HepG2 (cell line): Measurements from ENCODE around the gene ZCCHC24. TPM values are rescaled to one million over a fixed set of nuclear protein-coding genes. Genes with fewer than 3 reads are reported as not detected.

Experiments used
- ATAC-seq: fragments of 200-7000 bp; cut with Tn5 transposase; 3 replicates; pipeline ENCODE4 v1.9.1; 2020; ENCODE audit warnings: mild to moderate bottlenecking, moderate library complexity
- BruUV-seq: library from RNA; stranded (reverse); fragments of 400-500 nt; replicated peaks from 2 replicates; lab custom pipeline; 2021; lab: Mats Ljungman, UMichigan
- CTCF ChIA-PET: fragments of 300-600 bp; formaldehyde crosslinking; extraction: SDS; loops from one replicate; lab custom pipeline; 2021; ENCODE audit warnings: low total read pairs, inconsistent platforms, low intra/inter-chr PET ratio; lab: Yijun Ruan, JAX
- POLR2A ChIA-PET: fragments of 350-600 bp; sonication (Branson Sonifier 250); formaldehyde crosslinking; loops from one replicate; lab custom pipeline; 2020; ENCODE audit warnings: antibody characterized with exemption, inconsistent platforms; lab: Yijun Ruan, JAX
- DNase-seq: peaks from one replicate; pipeline ENCODE4 v3.0.0-alpha.2; 2015; ENCODE audit warnings: low spot score
- FAIRE-seq: peaks from 3 replicates; lab custom pipeline; 2011; peaks lifted over from hg19 to GRCh38; lab: Jason Lieb, UNC
- H2AFZ ChIP-seq: one replicate; pipeline ENCODE4 v1.6.1; 2011; ENCODE audit warnings: low read length, inconsistent platforms
- H3K27ac ChIP-seq: fragments of 300-600 bp; 3 replicates; pipeline ENCODE4 v1.8.0; 2011; ENCODE audit warnings: mixed run types, mild to moderate bottlenecking, mixed read lengths, low read length, inconsistent platforms; ENCODE audit not compliant: insufficient read depth; ENCODE audit errors: extremely low read length
- H3K27me3 ChIP-seq, 2 experiments: fragments of 200-600 bp in 1 of 2; 2 replicates in 1 of 2; 3 replicates in 1 of 2; pipeline versions ENCODE4 v1.6.0 to v1.8.0; 2011; ENCODE audit warnings: low read length in 2 of 2, mild to moderate bottlenecking in 2 of 2, moderate library complexity in 2 of 2, inconsistent platforms in 1 of 2; ENCODE audit not compliant: insufficient read depth in 2 of 2, control insufficient read depth in 1 of 2
- H3K36me3 ChIP-seq, 2 experiments: fragments of 200-600 bp in 1 of 2; replicated peaks in 1 of 2; 2 replicates in 1 of 2; 3 replicates in 1 of 2; pipeline versions ENCODE4 v1.5.1 to v1.8.0; 2011; ENCODE audit warnings: low read length in 2 of 2, inconsistent platforms in 1 of 2; ENCODE audit not compliant: insufficient read depth in 2 of 2, control insufficient read depth in 1 of 2
- H3K4me1 ChIP-seq: 2 replicates; pipeline ENCODE4 v1.5.1; 2012; ENCODE audit warnings: low read length, inconsistent platforms; ENCODE audit not compliant: insufficient read depth
- H3K4me2 ChIP-seq: 2 replicates; pipeline ENCODE4 v1.6.0; 2011; ENCODE audit warnings: low read depth, low read length, inconsistent platforms
- H3K4me3 ChIP-seq, 3 experiments: fragments of 200-600 bp in 1 of 3; sonication (generic), shearing (Covaris generic) in 1 of 3; replicated peaks in 1 of 3; 2 replicates each; pipeline ENCODE4 v1.5.1; 2011 to 2016; ENCODE audit warnings: low read length in 3 of 3, inconsistent platforms in 2 of 3, low read depth in 2 of 3, mild to moderate bottlenecking in 2 of 3, control low read depth in 1 of 3, mixed read lengths in 1 of 3; ENCODE audit not compliant: insufficient read depth in 1 of 3
- H3K79me2 ChIP-seq: one replicate; pipeline ENCODE4 v1.6.1; 2011; ENCODE audit warnings: low read length, inconsistent platforms; ENCODE audit not compliant: insufficient read depth
- H3K9ac ChIP-seq: 2 replicates; pipeline ENCODE4 v1.6.0; 2011; ENCODE audit warnings: mild to moderate bottlenecking, low read depth, low read length, inconsistent platforms; ENCODE audit not compliant: insufficient read depth
- H3K9me3 ChIP-seq: 2 replicates; pipeline ENCODE4 v1.5.1; 2012; ENCODE audit warnings: mild to moderate bottlenecking, low read length
- H4K20me1 ChIP-seq: 2 replicates; pipeline ENCODE4 v1.6.0; 2011; ENCODE audit warnings: inconsistent platforms, mild to moderate bottlenecking, low read length, moderate library complexity; ENCODE audit not compliant: insufficient read depth
- ARID2 ChIP-seq: sonication (generic); formaldehyde crosslinking; IDR thresholded peaks from 2 replicates; pipeline ENCODE4 v1.8.1; 2022; ENCODE audit warnings: mild to moderate bottlenecking, missing genetic modification reagents, borderline replicate concordance
- GPN1 ChIP-seq: sonication (generic); formaldehyde crosslinking; IDR thresholded peaks from 2 replicates; pipeline ENCODE4 v1.5.1; 2020; ENCODE audit warnings: missing genetic modification reagents, borderline replicate concordance
- NONO ChIP-seq, 2 experiments: fragments of 450-650 bp in 1 of 2; sonication (generic) in 1 of 2; formaldehyde crosslinking in 1 of 2; IDR thresholded peaks in 1 of 2; conservative IDR thresholded peaks in 1 of 2; 2 replicates each; pipeline versions ENCODE4 v1.6.1 to v1.8.0; 2017 to 2022; ENCODE audit warnings: mild to moderate bottlenecking in 1 of 2, missing genetic modification reagents in 1 of 2, moderate library complexity in 1 of 2
- SKIL ChIP-seq: sonication (generic); formaldehyde crosslinking; IDR thresholded peaks from 2 replicates; pipeline ENCODE4 v1.8.0; 2022; ENCODE audit warnings: missing genetic modification reagents, mild to moderate bottlenecking, moderate library complexity, borderline replicate concordance
- SNAPC4 ChIP-seq: sonication (generic); formaldehyde crosslinking; IDR thresholded peaks from 2 replicates; pipeline ENCODE4 v1.4.0; 2020; ENCODE audit warnings: mild to moderate bottlenecking, missing genetic modification reagents
- U2AF2 ChIP-seq: fragments of 200-400 bp; formaldehyde crosslinking; IDR thresholded peaks from 2 replicates; pipeline ENCODE4 v1.6.1; 2017; ENCODE audit warnings: low read depth, mild to moderate bottlenecking, low read length
- ZBTB38 ChIP-seq: sonication (generic); formaldehyde crosslinking; IDR thresholded peaks from 2 replicates; pipeline ENCODE4 v1.5.1; 2020; ENCODE audit warnings: mild to moderate bottlenecking, missing genetic modification reagents
- ZNF572 ChIP-seq: sonication (generic); formaldehyde crosslinking; IDR thresholded peaks from 2 replicates; pipeline ENCODE4 v1.5.1; 2020; ENCODE audit warnings: mild to moderate bottlenecking, missing genetic modification reagents
- WGBS: methylation state at CpG from one replicate; pipeline ENCODE4 v1.1.6; 2017; ENCODE audit warnings: low lambda C conversion rate; 5-methylcytosine and 5-hydroxymethylcytosine counted together
- in situ Hi-C: cut with HindIII; loops from 2 replicates; pipeline ENCODE4 v1.10.0; 2017; ENCODE audit warnings: low pct_unique_long_range_greater_than_20kb; ENCODE audit not compliant: extremely low pct_ligation_motif_present
- intact Hi-C: fragments of 100-400 bp; cut with micrococcal nuclease; formaldehyde crosslinking; loops from one replicate; pipeline ENCODE4 v1.10.0; 2022; ENCODE audit not compliant: unreplicated experiment
- polyA plus RNA-seq, 8 experiments: library from polyadenylated mRNA; depleted of rRNA in 3 of 8; stranded (reverse) in 7 of 8; unstranded in 1 of 8; fragments of >200 nt; fragmentation: Illumina TruSeq in 4 of 8; extraction: Trizol in 4 of 8; gene quantifications; 2 replicates each; pipeline versions ENCODE4 v1.2.1 to v1.2.3, GENCODE V29; 2011 to 2016; ENCODE audit warnings: low read depth in 4 of 8, missing spikeins in 1 of 8, mixed read lengths in 1 of 8; ENCODE audit not compliant: insufficient read depth in 1 of 8
- total RNA-seq, 5 experiments: library from RNA; depleted of rRNA; stranded (reverse); fragments of >200 nt; fragmentation: Illumina TruSeq; extraction: Trizol; gene quantifications; 2 replicates each; pipeline ENCODE4 v1.2.3, GENCODE V29; 2016; ENCODE audit warnings: low read depth in 1 of 5

Gene ZCCHC24
- total and polyA plus RNA-seq, 2 of the 13 experiments (the other 11 are each of a cell fraction or from before 2014, with no cell fraction given): 3.1 to 7.9 TPM

GRCh38 chr10:79382491-79382941 is 62.9 kb downstream of the ZCCHC24 start:
- WGBS: 90% methylated on average over 17 of the region's 18 CpGs
- H3K4me2 ChIP-seq: no peak overlapping the region; the same call in 1 of the 2 replicates
- H3K4me1 ChIP-seq: peaks cover 47% of the 10 kb centered on the region
- DNase-seq: no peak
- no peaks in the 10 kb centered on the region for H3K27me3 ChIP-seq
- no peak for ATAC-seq
- in situ Hi-C loops: no loop called here
- no peak overlapping the region; the same call in 1 of the 2 replicates for H3K9ac ChIP-seq
- no peak overlapping the region for H3K4me3 ChIP-seq
- no peaks in the 10 kb centered on the region for H3K36me3 ChIP-seq
- no peak overlapping the region for H2AFZ ChIP-seq
- TSS peak; percentile 80 for BruUV-seq
- POLR2A ChIA-PET: interaction anchor here (1.3 kb wide), 1 partner anchor 34 kb away, joined by 3 read pairs; no protein-coding TSS in a partner anchor
- H3K27ac ChIP-seq: peak overlapping the region; percentile 48
- H3K79me2 ChIP-seq: no peaks in the 10 kb centered on the region
- TF ChIP-seq U2AF2: no peak
- TF ChIP-seq SKIL: no peak
- no peak for TF ChIP-seq NONO (IDR thresholded peaks at IDR 0.05)
- no peak for TF ChIP-seq NONO (CRISPR knock-in tag; conservative IDR thresholded peaks at IDR 0.05)
- TF ChIP-seq SNAPC4 (CRISPR knock-in tag): no peak
- TF ChIP-seq ARID2: no peak
- TF ChIP-seq ZNF572 (CRISPR knock-in tag): no peak
- TF ChIP-seq GPN1 (CRISPR knock-in tag): no peak
- 0 out of 2 replicates have a peak, but pooled peaks have one; percentile 3 for TF ChIP-seq ZBTB38 (CRISPR knock-in tag)
- FAIRE-seq: no peak
- intact Hi-C loops: no loop called here
- H4K20me1 ChIP-seq: no peaks in the 10 kb centered on the region
- CTCF ChIA-PET: no interaction called here
- no peaks in the 10 kb centered on the region for H3K9me3 ChIP-seq
